Lower leg skin (tissue), 3 donors: ENCODE measurements around the gene FAU.

ENCODE experiments used
- POLR2A ChIP-seq, 2 donors: fragments of 450-650 bp; IDR thresholded peaks; one replicate each; pipeline ENCODE4 v1.6.1; 2016 to 2017; ENCODE audit warnings: antibody characterized with exemption in 2 of 2, mild to moderate bottlenecking in 1 of 2, moderate library complexity in 1 of 2
- TF ChIP-seq, protein P1 (sequence below), 3 donors: fragments of 450-650 bp; IDR thresholded peaks; one replicate each; pipeline ENCODE4 v1.5.1; 2016; ENCODE audit warnings: antibody characterized with exemption in 3 of 3, mild to moderate bottlenecking in 3 of 3, moderate library complexity in 2 of 3

DNA sequence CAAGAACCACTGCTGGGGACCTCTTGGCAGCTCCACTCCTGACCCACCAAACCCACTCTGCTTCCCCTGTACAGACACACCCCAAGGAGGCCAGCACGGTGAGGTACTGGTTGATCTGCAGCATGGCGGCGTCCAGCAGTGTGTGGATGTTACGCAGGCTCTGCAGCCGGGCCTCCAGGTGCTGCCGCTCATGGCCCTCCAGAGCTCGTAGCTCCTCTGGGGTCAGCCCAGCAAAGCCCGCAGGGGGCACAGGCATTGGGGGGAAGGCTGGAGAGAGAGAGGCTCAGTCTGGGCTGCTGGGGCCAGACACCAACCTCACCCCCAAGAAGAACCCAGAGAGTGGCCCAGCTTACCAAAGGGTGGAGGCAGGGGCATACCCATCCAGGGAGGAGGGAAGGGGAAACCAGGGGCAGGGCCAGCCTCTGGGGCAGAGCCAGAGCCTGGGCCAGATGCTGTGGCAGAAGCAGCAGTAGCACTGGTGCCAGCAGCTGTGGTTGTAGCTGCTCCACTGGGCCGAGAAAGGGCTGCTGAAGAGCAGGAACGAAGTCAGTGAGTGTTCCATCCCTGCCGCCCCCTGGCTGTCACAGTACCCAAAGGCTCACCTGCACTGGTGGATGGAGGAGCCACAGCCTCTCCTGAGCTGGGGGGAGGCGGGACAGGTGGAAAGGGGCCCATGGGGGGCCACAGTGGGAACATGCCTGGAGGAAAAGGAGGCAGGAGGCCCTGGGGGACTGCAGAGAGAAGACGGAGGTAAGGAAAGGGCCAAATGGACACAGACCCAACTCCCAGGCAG lies 7.9 kb upstream of the FAU start:
- TF ChIP-seq, protein P1, sequence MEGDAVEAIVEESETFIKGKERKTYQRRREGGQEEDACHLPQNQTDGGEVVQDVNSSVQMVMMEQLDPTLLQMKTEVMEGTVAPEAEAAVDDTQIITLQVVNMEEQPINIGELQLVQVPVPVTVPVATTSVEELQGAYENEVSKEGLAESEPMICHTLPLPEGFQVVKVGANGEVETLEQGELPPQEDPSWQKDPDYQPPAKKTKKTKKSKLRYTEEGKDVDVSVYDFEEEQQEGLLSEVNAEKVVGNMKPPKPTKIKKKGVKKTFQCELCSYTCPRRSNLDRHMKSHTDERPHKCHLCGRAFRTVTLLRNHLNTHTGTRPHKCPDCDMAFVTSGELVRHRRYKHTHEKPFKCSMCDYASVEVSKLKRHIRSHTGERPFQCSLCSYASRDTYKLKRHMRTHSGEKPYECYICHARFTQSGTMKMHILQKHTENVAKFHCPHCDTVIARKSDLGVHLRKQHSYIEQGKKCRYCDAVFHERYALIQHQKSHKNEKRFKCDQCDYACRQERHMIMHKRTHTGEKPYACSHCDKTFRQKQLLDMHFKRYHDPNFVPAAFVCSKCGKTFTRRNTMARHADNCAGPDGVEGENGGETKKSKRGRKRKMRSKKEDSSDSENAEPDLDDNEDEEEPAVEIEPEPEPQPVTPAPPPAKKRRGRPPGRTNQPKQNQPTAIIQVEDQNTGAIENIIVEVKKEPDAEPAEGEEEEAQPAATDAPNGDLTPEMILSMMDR (IDR thresholded peaks at IDR 0.05) = no peak
- TF ChIP-seq POLR2A (IDR thresholded peaks at IDR 0.05) = no peak
